Hepatocyte (in vitro differentiated cells): Measurements from ENCODE around the gene POU3F3.

ENCODE experiments used
- CTCF ChIP-seq: fragments of 200-600 bp; sonication (generic); IDR thresholded peaks from 2 replicates; pipeline ENCODE4 v1.5.1; 2016; ENCODE audit warnings: antibody characterized with exemption, mild to moderate bottlenecking; ENCODE audit not compliant: poor library complexity
- EZH2 ChIP-seq: fragments of 200-600 bp; sonication (generic); IDR thresholded peaks from 2 replicates; pipeline ENCODE4 v1.6.1; 2016; ENCODE audit warnings: antibody characterized with exemption, mild to moderate bottlenecking, borderline replicate concordance
- EZH2phosphoT487 ChIP-seq: fragments of 200-600 bp; sonication (generic); IDR thresholded peaks from one replicate; pipeline ENCODE4 v1.6.1; 2018; ENCODE audit warnings: antibody characterized with exemption, mild to moderate bottlenecking, low read depth, moderate library complexity; ENCODE audit not compliant: unreplicated experiment, severe bottlenecking

- TF ChIP-seq CTCF (no peak), EZH2 (no peak), EZH2phosphoT487 (no peak)
Observed at GRCh38 chr2:104873689-104874054, 19.8 kb downstream of the POU3F3 start.
